Fibroblast of peridontal ligament (primary cell): ENCODE measurements around the gene TBC1D16.
A peak's percentile ranks its signal among the peaks of the same experiment; 100 is the strongest.
"Not testable (repeated sequence)": the region's sequence is repeated elsewhere in the genome, so short reads cannot be mapped to it uniquely, and the experiment has no call there.

Experiments used
- DNase-seq: peaks from one replicate; pipeline ENCODE4 v3.0.0-alpha.2; 2010; ENCODE audit errors: extremely low read depth

TBC1D16 gene

GRCh38 chr17:79974566-79975497 lies 60.8 kb downstream of the TBC1D16 start:
- no peak for DNase-seq

DNA sequence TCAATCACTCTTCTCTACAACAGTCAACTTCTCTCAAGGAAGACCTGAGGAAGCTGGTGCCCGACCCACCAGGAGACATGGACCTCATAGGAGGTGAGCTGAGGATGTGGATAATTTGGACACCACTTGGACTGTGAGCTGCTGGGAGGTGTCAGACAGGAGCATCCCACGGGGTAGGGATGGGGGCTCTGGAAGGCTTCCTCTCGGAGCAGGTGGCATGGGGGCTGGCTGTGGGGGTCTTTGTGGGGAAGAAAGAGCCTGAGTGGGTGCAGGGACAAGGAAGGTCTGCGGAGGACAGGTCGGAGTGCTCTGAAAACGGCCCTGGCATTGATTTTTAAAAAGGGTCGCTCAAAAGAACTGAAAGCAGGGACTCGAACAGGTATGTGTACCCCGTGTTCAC lies 64.0 kb downstream of the TBC1D16 start:
- no peak for DNase-seq

DNA sequence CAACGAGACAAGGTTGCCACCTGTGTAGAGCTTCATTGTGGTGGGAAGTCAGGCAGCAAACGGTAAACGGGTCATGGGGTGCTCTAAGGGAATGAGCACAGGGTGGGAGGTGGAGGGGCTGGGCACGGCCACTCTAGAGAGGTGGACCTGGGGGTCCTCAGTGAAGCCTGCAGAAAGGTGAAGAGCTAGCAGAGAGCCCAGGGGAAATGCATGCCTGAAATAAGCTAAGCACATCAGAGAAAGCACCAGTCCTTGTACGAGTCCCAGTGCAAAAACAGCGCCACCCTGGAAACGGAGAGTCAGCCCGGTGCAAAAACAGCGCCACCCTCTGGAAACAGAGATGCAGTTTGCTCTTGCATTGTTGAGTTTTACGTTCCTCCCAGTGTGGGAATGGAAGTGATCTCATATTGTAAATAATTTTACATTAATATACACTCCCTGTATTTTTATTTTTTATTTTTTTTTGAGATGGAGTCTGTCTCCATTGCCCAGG lies 65.0 kb downstream of the TBC1D16 start:
- DNase-seq: no peak

- DNase-seq: no peak
Observed at GRCh38 chr17:79969906-79970305, 65.8 kb downstream of the TBC1D16 start.

GRCh38 chr17:79968116-79968515 lies 67.6 kb downstream of the TBC1D16 start:
- DNase-seq: no peak

GRCh38 chr17:79966681-79967080 lies 69.0 kb downstream of the TBC1D16 start:
- DNase-seq: no peak

DNA sequence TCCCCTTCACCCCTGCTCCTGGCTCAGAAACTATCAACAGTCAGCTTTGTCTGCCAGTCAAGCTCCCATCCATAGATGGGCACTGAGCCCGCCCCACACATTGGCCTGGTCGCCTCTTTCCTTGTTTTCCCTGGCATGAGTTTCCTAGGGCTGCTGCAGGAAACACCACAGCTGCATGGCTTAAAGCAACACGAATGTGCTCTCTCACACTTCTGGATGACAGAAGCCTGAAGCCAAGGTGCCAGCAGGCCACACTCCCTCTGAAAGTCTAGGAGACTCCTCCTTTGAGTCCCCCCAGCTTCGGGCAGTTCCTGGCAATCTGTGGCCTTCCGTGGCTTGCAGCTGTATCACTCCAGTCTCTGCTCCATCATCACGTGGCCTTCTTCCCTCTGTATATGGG lies 69.9 kb downstream of the TBC1D16 start:
- no peak for DNase-seq

GRCh38 chr17:79962467-79962866 lies 73.2 kb downstream of the TBC1D16 start:
- not testable (repeated sequence) for DNase-seq

DNA sequence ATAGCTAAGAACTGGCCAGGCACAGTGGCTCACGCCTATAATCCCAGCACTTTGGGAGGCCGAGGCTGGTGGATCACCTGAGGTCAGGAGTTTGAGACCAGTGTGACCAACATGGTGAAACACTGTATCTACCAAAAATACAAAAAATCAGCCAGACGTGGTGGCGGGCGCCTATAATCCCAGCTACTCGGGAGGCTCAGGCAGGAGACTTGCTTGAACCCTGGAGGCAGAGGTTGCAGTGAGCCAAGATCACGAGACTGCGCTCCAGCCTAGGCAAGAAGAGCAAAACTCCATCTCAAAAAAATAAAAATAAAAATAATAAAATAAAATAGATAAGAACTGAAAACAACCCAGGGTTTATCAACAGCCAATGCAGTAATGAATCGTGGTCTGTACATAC lies 74.1 kb downstream of the TBC1D16 start:
- DNase-seq: not testable (repeated sequence)

DNA sequence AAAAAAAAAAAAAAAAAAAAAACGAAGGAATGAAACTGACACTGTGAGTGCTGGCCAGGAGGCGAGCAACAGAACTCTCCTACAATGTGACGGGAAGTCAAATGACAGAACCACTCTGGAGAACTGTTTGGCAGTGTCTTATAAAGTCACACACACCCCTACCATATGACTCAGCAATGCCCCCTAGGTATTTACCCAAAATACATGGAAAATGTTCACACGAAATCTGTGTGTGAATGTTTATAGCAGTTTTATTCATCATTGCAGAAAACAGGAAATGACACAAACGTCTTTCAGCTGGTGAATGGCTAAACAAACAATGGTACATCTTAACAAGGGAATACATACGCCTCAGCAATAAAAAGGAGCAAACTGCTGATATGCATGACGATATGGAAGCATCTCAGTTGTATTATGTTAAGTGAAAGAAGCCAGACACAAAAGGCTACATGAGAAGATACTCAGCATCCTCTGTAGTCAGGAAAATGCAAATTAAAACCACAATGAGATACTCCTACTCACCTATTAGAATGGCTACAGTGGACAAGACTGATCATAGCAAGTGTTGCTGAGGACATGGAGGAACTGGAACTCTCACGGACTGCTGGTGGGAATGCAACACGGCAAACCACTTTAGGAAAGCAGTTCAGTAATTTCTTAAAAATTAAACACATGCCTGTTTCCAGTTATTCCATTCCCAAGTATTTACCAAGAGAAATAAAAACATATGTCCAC lies 74.7 kb downstream of the TBC1D16 start:
- DNase-seq: no peak

- no peak for DNase-seq
Observed at GRCh38 chr17:79959042-79959441, 76.6 kb downstream of the TBC1D16 start.

DNA sequence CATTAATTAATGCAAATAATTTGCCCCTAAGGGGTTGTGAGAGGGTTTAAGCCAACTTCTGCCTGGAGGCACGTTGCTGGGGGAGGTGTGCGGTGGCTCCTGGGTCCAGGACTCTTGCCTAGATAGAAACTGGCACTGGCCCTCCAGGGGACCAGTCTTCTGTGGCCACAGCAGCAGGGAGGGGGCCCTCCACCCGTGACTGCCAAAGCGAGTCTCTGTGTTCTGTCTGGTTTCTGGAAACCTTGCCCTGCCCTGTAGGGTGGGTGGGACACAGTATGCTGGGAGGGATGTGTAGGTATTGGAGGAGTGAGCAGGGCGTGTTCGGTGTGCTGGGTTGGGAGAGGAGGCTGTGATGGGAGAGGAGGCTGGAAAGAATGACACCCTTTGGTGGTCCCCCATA lies 78.8 kb downstream of the TBC1D16 start:
- no peak for DNase-seq

- not testable (repeated sequence) for DNase-seq
Observed at GRCh38 chr17:79956441-79956735, 79.3 kb downstream of the TBC1D16 start.

DNA sequence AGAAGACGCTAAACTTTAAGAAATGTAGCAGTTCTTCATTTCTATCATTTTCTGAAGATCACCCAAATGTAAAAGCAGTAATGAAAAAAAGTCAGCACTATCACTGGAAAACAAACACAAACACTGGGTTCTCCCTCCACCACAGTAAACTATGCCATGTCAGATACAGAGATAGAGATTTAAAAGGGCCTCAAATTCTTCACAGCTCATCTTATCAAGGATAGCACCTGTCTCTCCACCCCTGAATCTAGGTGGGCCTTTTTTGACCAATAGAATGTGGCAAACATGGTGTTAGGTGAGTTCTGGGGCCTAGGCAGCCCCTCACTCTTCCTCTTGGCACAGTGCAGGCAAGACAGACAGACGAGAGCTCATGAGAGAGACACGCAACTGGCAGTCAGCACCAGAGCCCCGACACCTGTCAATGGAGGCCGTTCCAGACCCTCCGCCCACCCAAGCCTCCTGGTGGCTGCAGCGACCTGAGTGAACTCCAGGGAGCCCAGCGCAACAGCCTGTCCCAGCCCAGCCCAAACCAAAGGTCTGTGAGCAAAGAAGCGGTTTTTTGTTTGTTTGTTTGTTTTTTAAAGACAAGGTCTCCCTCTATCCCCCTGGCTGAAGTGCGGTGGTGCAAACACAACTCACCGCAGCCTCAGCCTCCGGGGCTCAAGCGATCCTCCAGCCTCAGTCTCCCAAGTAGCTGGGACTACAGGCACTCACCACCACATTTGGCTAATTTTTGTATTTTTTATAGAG lies 79.8 kb downstream of the TBC1D16 start:
- no peak for DNase-seq

DNA sequence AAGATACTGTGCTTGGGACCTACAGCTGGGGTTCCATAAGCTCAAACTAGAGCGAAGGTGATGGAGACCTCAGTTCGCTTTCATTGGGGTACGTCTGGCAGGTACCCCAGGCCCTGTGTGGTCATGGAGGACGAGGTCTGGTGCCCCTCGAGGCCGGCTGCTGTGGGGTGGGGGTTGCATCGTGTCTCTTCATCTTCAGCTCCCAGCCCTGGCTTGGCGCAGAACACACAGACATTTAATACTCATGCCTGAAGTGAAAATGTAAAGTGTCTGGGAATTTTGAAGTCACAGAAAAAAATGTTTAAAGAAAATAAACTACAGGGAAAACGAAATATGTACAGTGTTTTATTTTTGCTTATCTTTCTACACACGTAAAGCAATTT lies 80.5 kb downstream of the TBC1D16 start:
- DNase-seq: no peak

DNA sequence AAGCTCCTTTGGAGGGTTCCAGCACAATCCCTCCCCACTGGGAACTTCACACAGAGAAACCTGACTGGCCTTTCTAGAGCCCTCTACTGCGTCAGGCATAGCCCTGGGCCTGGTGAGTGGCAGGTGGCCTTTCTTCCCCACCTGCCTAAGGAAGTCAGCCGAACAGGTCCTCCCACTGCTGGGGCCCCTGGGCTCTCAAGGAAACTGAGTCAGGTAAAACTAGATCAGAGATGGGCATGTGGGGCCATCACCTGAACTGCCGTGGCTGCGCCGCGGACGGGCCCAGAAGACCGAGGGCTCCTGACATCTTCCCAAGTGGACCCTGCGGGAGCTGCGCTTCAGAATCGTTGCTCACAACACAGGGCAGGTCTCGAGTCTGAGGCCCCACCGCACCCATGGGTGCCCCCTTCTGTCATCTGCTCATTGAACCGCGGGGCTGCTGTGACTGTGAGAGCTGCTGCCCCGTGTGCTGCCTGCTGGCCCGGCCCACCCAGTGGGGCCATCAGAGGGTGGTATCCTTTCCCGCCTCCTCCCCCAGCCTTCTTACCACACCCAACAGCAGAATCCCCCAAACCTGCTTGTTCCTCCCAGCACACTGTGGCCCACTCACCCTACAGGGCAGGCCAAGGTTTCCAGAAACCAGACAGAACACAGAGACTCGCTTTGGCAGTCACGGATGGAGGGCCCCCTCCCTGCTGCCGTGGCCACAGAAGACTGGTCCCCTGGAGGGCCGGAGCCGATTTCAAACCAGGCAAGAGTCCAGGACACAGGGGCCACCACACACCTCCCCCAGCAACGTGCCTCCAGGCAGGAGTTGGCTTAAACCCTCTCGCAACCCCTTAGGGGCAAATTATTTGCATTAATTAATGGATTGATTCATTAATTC lies 81.1 kb downstream of the TBC1D16 start:
- DNase-seq: no peak

GRCh38 chr17:79953335-79953734 lies 82.3 kb downstream of the TBC1D16 start:
- DNase-seq: no peak

DNA sequence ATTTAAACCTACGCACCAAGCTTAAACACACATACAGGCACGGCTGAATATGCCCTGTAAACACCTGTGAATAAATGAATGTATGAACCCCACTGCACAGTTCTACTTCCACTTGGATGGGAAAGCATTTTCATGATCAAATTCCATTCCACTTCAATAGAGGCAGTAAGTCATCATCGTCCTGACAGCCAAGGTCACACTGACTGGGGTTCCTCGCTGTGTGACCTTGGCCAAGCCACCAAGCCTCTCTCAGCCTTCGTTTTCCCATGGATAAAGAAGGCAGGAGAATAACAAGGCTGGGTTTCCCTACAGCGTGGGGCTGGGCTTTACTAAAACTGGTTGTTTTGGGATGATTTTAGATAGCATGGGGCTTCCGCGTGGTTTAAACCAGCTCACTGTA lies 82.8 kb downstream of the TBC1D16 start:
- no peak for DNase-seq

DNA sequence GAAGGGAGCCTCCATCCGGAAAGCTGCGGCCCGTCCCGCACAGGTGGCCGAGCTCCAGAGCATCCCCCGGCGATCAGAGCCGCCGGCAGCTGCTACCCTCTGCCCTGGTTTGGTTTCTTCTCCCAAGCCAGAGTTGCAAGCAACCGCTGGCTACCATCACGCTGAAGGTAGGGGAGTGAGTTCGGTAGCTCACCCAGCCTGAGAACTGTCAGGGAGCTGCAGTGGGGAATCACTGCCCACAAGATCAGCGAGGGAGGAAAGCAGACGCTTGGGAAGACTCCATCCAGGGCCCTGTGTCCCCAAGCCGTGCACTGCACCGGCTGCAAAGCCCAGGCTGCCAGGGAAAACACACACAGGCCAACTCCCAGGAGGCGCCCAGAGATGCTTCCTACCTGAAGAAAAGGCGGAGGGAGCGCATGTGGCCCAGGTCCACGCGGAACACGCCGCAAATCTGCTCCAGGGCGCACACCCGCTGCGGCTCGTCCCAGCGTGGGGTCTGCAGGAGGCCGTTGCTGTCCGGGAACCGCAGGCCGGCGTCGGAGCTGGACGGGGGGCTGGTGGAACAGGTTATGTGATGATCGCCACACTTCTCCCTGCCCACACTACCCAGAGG lies 83.3 kb downstream of the TBC1D16 start:
- DNase-seq: no peak

GRCh38 chr17:79951361-79952264 lies 84.1 kb downstream of the TBC1D16 start:
- peak; percentile 78 for DNase-seq
